Ramos (cell line): ENCODE results near the gene FHIT.

Source experiments
- in situ Hi-C: fragments of 300-500 bp; cut with MboI; formaldehyde crosslinking; loops from one replicate; pipeline ENCODE4 v1.14.3; 2022; ENCODE audit warnings: low sequenced_read_pairs; ENCODE audit not compliant: unreplicated experiment

FHIT gene

GRCh38 chr3:60461267-60461666 is 790.0 kb downstream of the FHIT start:
- in situ Hi-C loops: no loop called here

- in situ Hi-C loops: loop anchor here (10.0 kb wide), 1 partner anchor 119 kb away; no protein-coding TSS in a partner anchor
These were observed 795.1 kb downstream of the FHIT start for GRCh38 chr3:60456180-60456579.

- in situ Hi-C loops: loop anchor here (10.0 kb wide), 1 partner anchor 121 kb away; no protein-coding TSS in a partner anchor
These were observed 797.9 kb downstream of the FHIT start for GRCh38 chr3:60453326-60453725.

GRCh38 chr3:60448696-60449095 is 802.6 kb downstream of the FHIT start:
- in situ Hi-C loops: no loop called here

- in situ Hi-C loops: no loop called here
These were observed 805.8 kb downstream of the FHIT start for GRCh38 chr3:60445446-60445845.

- in situ Hi-C loops: no loop called here
These were observed 806.3 kb downstream of the FHIT start for GRCh38 chr3:60444898-60445437.

- in situ Hi-C loops: no loop called here
These were observed 810.4 kb downstream of the FHIT start for GRCh38 chr3:60440869-60441268.

- in situ Hi-C loops: no loop called here
These were observed 815.2 kb downstream of the FHIT start for GRCh38 chr3:60435941-60436650.

- in situ Hi-C loops: no loop called here
These were observed 816.3 kb downstream of the FHIT start for GRCh38 chr3:60434950-60435349.

- in situ Hi-C loops: no loop called here
These were observed 816.9 kb downstream of the FHIT start for GRCh38 chr3:60434323-60434722.

GRCh38 chr3:60431599-60431958 is 819.7 kb downstream of the FHIT start:
- in situ Hi-C loops: no loop called here

GRCh38 chr3:60430205-60430604 is 821.0 kb downstream of the FHIT start:
- in situ Hi-C loops: no loop called here

- in situ Hi-C loops: no loop called here
These were observed 824.1 kb downstream of the FHIT start for GRCh38 chr3:60427109-60427508.

- in situ Hi-C loops: no loop called here
These were observed 826.3 kb downstream of the FHIT start for GRCh38 chr3:60424942-60425341.

- in situ Hi-C loops: no loop called here
These were observed 827.2 kb downstream of the FHIT start for GRCh38 chr3:60424034-60424433.

GRCh38 chr3:60423556-60423955 is 827.7 kb downstream of the FHIT start:
- in situ Hi-C loops: no loop called here

GRCh38 chr3:60421749-60422446 is 829.4 kb downstream of the FHIT start:
- in situ Hi-C loops: no loop called here

GRCh38 chr3:60417576-60417975 is 833.7 kb downstream of the FHIT start:
- in situ Hi-C loops: no loop called here

GRCh38 chr3:60414011-60414410 is 837.2 kb downstream of the FHIT start:
- in situ Hi-C loops: no loop called here

- in situ Hi-C loops: no loop called here
These were observed 837.7 kb downstream of the FHIT start for GRCh38 chr3:60413551-60413950.

GRCh38 chr3:60403866-60404265 is 847.4 kb downstream of the FHIT start:
- in situ Hi-C loops: no loop called here

- in situ Hi-C loops: no loop called here
These were observed 848.3 kb downstream of the FHIT start for GRCh38 chr3:60402931-60403330.
